ENCODE measurements around the gene TFPT.

DNA sequence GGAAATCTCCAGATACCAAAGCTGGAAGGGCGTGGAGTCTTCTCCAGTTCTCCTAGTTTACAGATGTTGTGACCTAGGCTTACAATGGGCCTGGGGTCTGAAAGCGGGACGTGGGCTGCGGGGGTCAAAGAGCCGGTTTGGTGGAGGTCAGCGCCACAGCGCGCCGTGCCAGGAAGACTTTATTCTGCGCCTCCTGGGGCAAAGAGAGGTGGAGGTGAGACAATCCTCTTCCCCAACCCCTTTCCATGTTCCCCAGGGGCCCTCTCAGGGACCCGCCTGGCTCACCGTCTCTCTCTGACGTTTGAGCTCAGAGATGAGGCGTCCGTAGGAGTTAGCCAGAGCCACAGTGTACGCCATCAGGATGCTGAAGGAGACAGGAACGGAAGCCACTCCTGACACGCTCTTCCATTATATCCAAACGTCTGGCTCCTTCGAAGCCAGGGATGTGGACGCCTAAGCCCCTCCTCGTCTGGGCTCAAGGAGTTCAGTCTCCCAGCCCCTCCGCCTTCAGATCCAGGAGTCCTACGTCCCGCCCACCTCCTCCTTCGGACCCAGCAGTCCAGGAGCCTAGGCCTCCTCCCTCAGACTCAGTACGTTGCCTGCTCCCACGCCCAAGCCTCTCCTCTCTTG is 44.8 kb upstream of the TFPT start:
- TF ChIP-seq CEBPB (IDR thresholded peaks at IDR 0.05) = no peak
- TF ChIP-seq ZBTB7A (IDR thresholded peaks at IDR 0.05; ENCODE audit: low read depth) = peak; percentile 51; the same call in 1 of the 2 replicates
- no peak; the same call in 1 of the 2 replicates for TF ChIP-seq TAF1 (IDR thresholded peaks at IDR 0.05; ENCODE audit: low read depth)
- TF ChIP-seq EP300 (IDR thresholded peaks at IDR 0.05; ENCODE audit: borderline replicate concordance) = no peak
- TF ChIP-seq TCF12 (IDR thresholded peaks at IDR 0.05; ENCODE audit: low read depth) = no peak
